OCI-LY7 (cell line): ENCODE results near the gene CUBN. TPM values are rescaled to one million over a fixed set of nuclear protein-coding genes. Genes with fewer than 3 reads are reported as not detected.
A peak's percentile ranks its signal among the peaks of the same experiment; 100 is the strongest.

Experiments used
- BruUV-seq: library from RNA; stranded (reverse); fragments of 400-500 nt; replicated peaks from 2 replicates; lab custom pipeline; 2021; lab: Mats Ljungman, UMichigan
- CTCF ChIA-PET: fragments of 300-600 bp; sonication (Branson Sonifier 250); formaldehyde crosslinking; loops from one replicate; lab custom pipeline; 2022; ENCODE audit warnings: antibody characterized with exemption; ENCODE audit not compliant: unreplicated experiment; lab: Charles Lee
- POLR2A ChIA-PET: fragments of 300-600 bp; sonication (Branson Sonifier 250); formaldehyde crosslinking; loops from one replicate; lab custom pipeline; 2022; ENCODE audit warnings: antibody characterized with exemption; lab: Charles Lee
- DNase-seq: peaks from one replicate; pipeline ENCODE4 v3.0.0-alpha.2; 2015; ENCODE audit warnings: low spot score
- H2AFZ ChIP-seq: fragments of 200-600 bp; sonication (generic), shearing (Covaris generic); 2 replicates; pipeline ENCODE4 v1.6.1; 2014; ENCODE audit warnings: mild to moderate bottlenecking, antibody characterized with exemption, low read length, moderate library complexity
- H3K27ac ChIP-seq: fragments of 200-600 bp; sonication (generic); 2 replicates; pipeline ENCODE4 v1.5.1; 2014; ENCODE audit warnings: mixed run types, low read depth, mild to moderate bottlenecking, moderate library complexity, low read length, inconsistent platforms; ENCODE audit not compliant: poor library complexity, severe bottlenecking
- H3K36me3 ChIP-seq: fragments of 200-600 bp; sonication (generic); 2 replicates; pipeline ENCODE4 v1.6.1; 2014; ENCODE audit warnings: mild to moderate bottlenecking, antibody characterized with exemption, low read length, moderate library complexity, mixed read lengths; ENCODE audit not compliant: insufficient read depth
- H3K4me1 ChIP-seq: fragments of 200-600 bp; sonication (generic); 2 replicates; pipeline ENCODE4 v1.5.1; 2014; ENCODE audit warnings: mild to moderate bottlenecking, low read length; ENCODE audit not compliant: insufficient read depth, poor library complexity, severe bottlenecking
- H3K4me2 ChIP-seq: fragments of 200-600 bp; sonication (generic); 2 replicates; pipeline ENCODE4 v1.6.1; 2014; ENCODE audit warnings: mild to moderate bottlenecking, low read length
- H3K4me3 ChIP-seq: fragments of 200-600 bp; sonication (generic); 2 replicates; pipeline ENCODE4 v1.5.1; 2014; ENCODE audit warnings: mild to moderate bottlenecking, low read depth, low read length; ENCODE audit not compliant: poor library complexity, severe bottlenecking
- H3K79me2 ChIP-seq: fragments of 200-600 bp; sonication (generic); 2 replicates; pipeline ENCODE4 v1.6.1; 2016; ENCODE audit warnings: low read depth, mild to moderate bottlenecking, low read length, moderate library complexity, mixed read lengths; ENCODE audit not compliant: insufficient read depth
- H3K9me2 ChIP-seq: fragments of 200-600 bp; sonication (generic); 2 replicates; pipeline ENCODE4 v1.6.1; 2016; ENCODE audit warnings: mild to moderate bottlenecking, low read length, mixed read lengths; ENCODE audit not compliant: insufficient read depth
- H3K9me3 ChIP-seq: fragments of 200-600 bp; sonication (generic); 2 replicates; pipeline ENCODE4 v1.6.1; 2014; ENCODE audit warnings: mild to moderate bottlenecking, mixed run types, low read length, mixed read lengths
- H4K20me1 ChIP-seq: fragments of 200-600 bp; sonication (generic); 2 replicates; pipeline ENCODE4 v1.6.1; 2014; ENCODE audit warnings: mild to moderate bottlenecking, antibody characterized with exemption, low read length, moderate library complexity, mixed read lengths; ENCODE audit not compliant: insufficient read depth
- EZH2phosphoT487 ChIP-seq: fragments of 200-600 bp; sonication (generic); IDR thresholded peaks from 2 replicates; pipeline ENCODE4 v1.6.1; 2018; ENCODE audit warnings: low read depth, borderline replicate concordance, mild to moderate bottlenecking, mixed run types, antibody characterized with exemption, low read length, moderate library complexity, mixed read lengths
- intact Hi-C: fragments of 100-400 bp; cut with micrococcal nuclease; formaldehyde crosslinking; loops from one replicate; pipeline ENCODE4 v1.10.0; 2022; ENCODE audit not compliant: unreplicated experiment
- total RNA-seq, 2 experiments: library from RNA; depleted of rRNA in 1 of 2; stranded (reverse); fragments of >200 nt in 1 of 2; shearing (Covaris generic) in 1 of 2; gene quantifications; 2 replicates each; pipeline ENCODE4 v1.2.3, GENCODE V29; 2014 to 2022
- TF ChIP-seq, protein P1 (sequence below): fragments of 200-600 bp; sonication (generic); conservative IDR thresholded peaks from 2 replicates; pipeline ENCODE4 v1.5.1; 2014; ENCODE audit warnings: mild to moderate bottlenecking, antibody characterized with exemption, low read length, moderate library complexity, mixed read lengths

The CUBN gene
- total RNA-seq, 2 experiments from 2014 or later = 0.13 to 0.25 TPM

DNA sequence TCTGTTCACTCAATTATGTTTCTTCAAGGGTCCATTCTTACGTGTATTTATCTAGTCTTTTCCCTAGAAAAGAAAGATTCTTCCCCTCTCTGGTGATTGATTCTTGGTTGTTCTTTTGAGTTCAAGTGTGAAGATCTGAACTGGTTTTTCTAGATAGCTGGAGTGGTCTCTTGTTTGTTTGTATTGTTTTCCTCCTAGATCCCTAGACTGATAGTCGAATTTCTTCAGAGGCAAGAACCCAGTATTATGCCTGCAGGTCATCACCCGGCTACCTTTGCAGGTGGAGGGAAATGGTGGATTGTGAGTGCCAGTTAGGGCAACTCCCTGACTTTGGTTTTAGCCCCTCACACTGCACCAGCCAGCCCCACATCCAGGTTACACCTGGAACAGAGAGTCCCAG is 310.2 kb downstream of the CUBN start:
- TF ChIP-seq, protein P1, sequence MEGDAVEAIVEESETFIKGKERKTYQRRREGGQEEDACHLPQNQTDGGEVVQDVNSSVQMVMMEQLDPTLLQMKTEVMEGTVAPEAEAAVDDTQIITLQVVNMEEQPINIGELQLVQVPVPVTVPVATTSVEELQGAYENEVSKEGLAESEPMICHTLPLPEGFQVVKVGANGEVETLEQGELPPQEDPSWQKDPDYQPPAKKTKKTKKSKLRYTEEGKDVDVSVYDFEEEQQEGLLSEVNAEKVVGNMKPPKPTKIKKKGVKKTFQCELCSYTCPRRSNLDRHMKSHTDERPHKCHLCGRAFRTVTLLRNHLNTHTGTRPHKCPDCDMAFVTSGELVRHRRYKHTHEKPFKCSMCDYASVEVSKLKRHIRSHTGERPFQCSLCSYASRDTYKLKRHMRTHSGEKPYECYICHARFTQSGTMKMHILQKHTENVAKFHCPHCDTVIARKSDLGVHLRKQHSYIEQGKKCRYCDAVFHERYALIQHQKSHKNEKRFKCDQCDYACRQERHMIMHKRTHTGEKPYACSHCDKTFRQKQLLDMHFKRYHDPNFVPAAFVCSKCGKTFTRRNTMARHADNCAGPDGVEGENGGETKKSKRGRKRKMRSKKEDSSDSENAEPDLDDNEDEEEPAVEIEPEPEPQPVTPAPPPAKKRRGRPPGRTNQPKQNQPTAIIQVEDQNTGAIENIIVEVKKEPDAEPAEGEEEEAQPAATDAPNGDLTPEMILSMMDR = no peak
- TF ChIP-seq EZH2phosphoT487 = no peak
- intact Hi-C loops = loop anchor here (10.0 kb wide), 1 partner anchor 385 kb away; the partner anchor contains the start of gene PTER
- Histone ChIP-seq H3K4me1 (peaks cover 12% of the 10 kb centered on the region), H2AFZ (peak overlapping the region; percentile 88; the same call in 1 of the 2 replicates), H3K4me3 (no peak overlapping the region), H3K27ac (no peak overlapping the region), H3K79me2 (peaks cover 7% of the 10 kb centered on the region; the same call in 1 of the 2 replicates), H3K9me3 (peaks cover 16% of the 10 kb centered on the region), H3K9me2 (no peaks in the 10 kb centered on the region), H3K4me2 (no peak overlapping the region), H4K20me1 (no peaks in the 10 kb centered on the region), H3K36me3 (no peaks in the 10 kb centered on the region)
- POLR2A ChIA-PET = interaction anchor here (0.6 kb wide), 1 partner anchor 280 kb away, joined by 3 read pairs; no protein-coding TSS in a partner anchor
- no peak for DNase-seq
- CTCF ChIA-PET = no interaction called here
- BruUV-seq = no TSS peak

DNA sequence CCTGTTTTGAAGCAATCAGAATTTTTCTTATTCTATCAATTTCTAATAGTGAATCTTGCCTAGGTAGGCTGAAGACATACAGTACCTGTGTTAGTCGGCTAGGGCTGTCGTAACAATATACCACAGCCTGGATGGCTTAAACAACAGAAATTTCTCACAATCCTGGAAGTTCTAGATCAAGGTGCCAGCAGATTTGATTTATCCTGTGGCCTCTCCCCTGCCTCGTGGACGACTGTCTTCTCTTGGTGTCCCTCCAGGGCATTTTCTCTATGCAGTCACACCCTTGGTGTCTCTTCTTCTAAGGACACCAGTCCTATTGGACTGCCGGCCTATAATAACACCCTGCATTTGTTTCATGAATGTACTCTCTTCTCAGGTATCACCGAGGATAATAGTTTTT is 310.6 kb downstream of the CUBN start:
- H3K4me2 ChIP-seq = no peak overlapping the region
- H4K20me1 ChIP-seq = no peaks in the 10 kb centered on the region
- ChIA-PET CTCF (no interaction called here), POLR2A (no interaction called here)
- H2AFZ ChIP-seq = peak overlapping the region; percentile 88; the same call in 1 of the 2 replicates
- peaks cover 7% of the 10 kb centered on the region; the same call in 1 of the 2 replicates for H3K79me2 ChIP-seq
- TF ChIP-seq, protein P1 = no peak
- TF ChIP-seq EZH2phosphoT487 = no peak
- peaks cover 16% of the 10 kb centered on the region for H3K9me3 ChIP-seq
- no peak for DNase-seq
- no peak overlapping the region for H3K27ac ChIP-seq
- no peak overlapping the region for H3K4me3 ChIP-seq
- H3K36me3 ChIP-seq = no peaks in the 10 kb centered on the region
- no peaks in the 10 kb centered on the region for H3K9me2 ChIP-seq
- no TSS peak for BruUV-seq
- peaks cover 12% of the 10 kb centered on the region for H3K4me1 ChIP-seq
- intact Hi-C loops = loop anchor here (10.0 kb wide), 1 partner anchor 384 kb away; the partner anchor contains the start of gene PTER
